ENCODE data around the gene ALS2.

ALS2 gene

GRCh38 chr2:201709049-201709448 lies 71.7 kb downstream of the ALS2 start:
- TF ChIP-seq NFIC (IDR thresholded peaks at IDR 0.05) = no peak
- TF ChIP-seq TCF12 (IDR thresholded peaks at IDR 0.05; ENCODE audit: low read depth) = no peak
- no peak for TF ChIP-seq RAD21 (IDR thresholded peaks at IDR 0.05; ENCODE audit: low read depth)
- TF ChIP-seq ZBTB7A (IDR thresholded peaks at IDR 0.05; ENCODE audit: low read depth) = no peak
- no peak for TF ChIP-seq TEAD4 (IDR thresholded peaks at IDR 0.05)
- no peak for TF ChIP-seq EGR1 (IDR thresholded peaks at IDR 0.05)
- no peak for TF ChIP-seq CREB1 (IDR thresholded peaks at IDR 0.05; ENCODE audit: low read depth)
- no peak for TF ChIP-seq TAF1 (IDR thresholded peaks at IDR 0.05; ENCODE audit: low read depth)

- TF ChIP-seq USF1 (IDR thresholded peaks at IDR 0.05) (no peak), REST (IDR thresholded peaks at IDR 0.05; ENCODE audit: low read depth) (no peak), TEAD4 (IDR thresholded peaks at IDR 0.05) (no peak), TCF12 (IDR thresholded peaks at IDR 0.05; ENCODE audit: low read depth) (no peak), NFIC (IDR thresholded peaks at IDR 0.05) (no peak), CREB1 (IDR thresholded peaks at IDR 0.05; ENCODE audit: low read depth) (no peak), CEBPB (IDR thresholded peaks at IDR 0.05) (no peak), TAF1 (IDR thresholded peaks at IDR 0.05; ENCODE audit: low read depth) (no peak), RAD21 (IDR thresholded peaks at IDR 0.05; ENCODE audit: low read depth) (peak; percentile 14; the same call in 1 of the 2 replicates)
Observed at GRCh38 chr2:201707753-201708152, 73.0 kb downstream of the ALS2 start.

GRCh38 chr2:201707142-201707541 lies 73.6 kb downstream of the ALS2 start:
- TF ChIP-seq EGR1 (IDR thresholded peaks at IDR 0.05) = no peak
- no peak for TF ChIP-seq TEAD4 (IDR thresholded peaks at IDR 0.05)
- no peak for TF ChIP-seq TAF1 (IDR thresholded peaks at IDR 0.05; ENCODE audit: low read depth)
- no peak for TF ChIP-seq CREB1 (IDR thresholded peaks at IDR 0.05; ENCODE audit: low read depth)
- TF ChIP-seq CEBPB (IDR thresholded peaks at IDR 0.05) = no peak
- TF ChIP-seq YY1 (IDR thresholded peaks at IDR 0.05; ENCODE audit: low read depth) = no peak
- TF ChIP-seq REST (IDR thresholded peaks at IDR 0.05; ENCODE audit: low read depth) = no peak
- no peak for TF ChIP-seq ZBTB7A (IDR thresholded peaks at IDR 0.05; ENCODE audit: low read depth)
- TF ChIP-seq MAX (IDR thresholded peaks at IDR 0.05) = no peak

GRCh38 chr2:201704536-201704935 lies 76.2 kb downstream of the ALS2 start:
- no peak for TF ChIP-seq NFIC (IDR thresholded peaks at IDR 0.05)
- no peak for TF ChIP-seq TAF1 (IDR thresholded peaks at IDR 0.05; ENCODE audit: low read depth)
- no peak for TF ChIP-seq EGR1 (IDR thresholded peaks at IDR 0.05)
- TF ChIP-seq ZBTB7A (IDR thresholded peaks at IDR 0.05; ENCODE audit: low read depth) = no peak
- no peak for TF ChIP-seq RAD21 (IDR thresholded peaks at IDR 0.05; ENCODE audit: low read depth)
- no peak for TF ChIP-seq MAX (IDR thresholded peaks at IDR 0.05)
- no peak for TF ChIP-seq CREB1 (IDR thresholded peaks at IDR 0.05; ENCODE audit: low read depth)
- no peak for TF ChIP-seq USF1 (IDR thresholded peaks at IDR 0.05)

GRCh38 chr2:201701646-201702045 lies 79.1 kb downstream of the ALS2 start:
- TF ChIP-seq USF1 (IDR thresholded peaks at IDR 0.05) = no peak
- TF ChIP-seq EP300 (IDR thresholded peaks at IDR 0.05; ENCODE audit: borderline replicate concordance) = no peak
- TF ChIP-seq ZBTB7A (IDR thresholded peaks at IDR 0.05; ENCODE audit: low read depth) = no peak
- no peak for TF ChIP-seq TCF12 (IDR thresholded peaks at IDR 0.05; ENCODE audit: low read depth)
- TF ChIP-seq TEAD4 (IDR thresholded peaks at IDR 0.05) = no peak
- TF ChIP-seq YY1 (IDR thresholded peaks at IDR 0.05; ENCODE audit: low read depth) = no peak
- TF ChIP-seq NFIC (IDR thresholded peaks at IDR 0.05) = no peak
- TF ChIP-seq FOXM1 (IDR thresholded peaks at IDR 0.05; ENCODE audit: borderline replicate concordance, low read depth) = no peak
- TF ChIP-seq RAD21 (IDR thresholded peaks at IDR 0.05; ENCODE audit: low read depth) = no peak
- TF ChIP-seq CREB1 (IDR thresholded peaks at IDR 0.05; ENCODE audit: low read depth) = no peak
- TF ChIP-seq CEBPB (IDR thresholded peaks at IDR 0.05) = no peak
- TF ChIP-seq MAX (IDR thresholded peaks at IDR 0.05) = no peak
- no peak for TF ChIP-seq REST (IDR thresholded peaks at IDR 0.05; ENCODE audit: low read depth)
- TF ChIP-seq TAF1 (IDR thresholded peaks at IDR 0.05; ENCODE audit: low read depth) = no peak
- TF ChIP-seq EGR1 (IDR thresholded peaks at IDR 0.05) = no peak

All from Ishikawa (cell line).